AG04450 (cell line): Measurements from ENCODE around the gene PTH1R. TPM values are rescaled to one million over a fixed set of nuclear protein-coding genes. Genes with fewer than 3 reads are reported as not detected.

Source experiments
- CTCF ChIA-PET: fragments of 300-600, 350-600 bp; formaldehyde crosslinking; extraction: SDS; loops from one replicate; lab custom pipeline; 2022; ENCODE audit warnings: antibody characterized with exemption, inconsistent platforms; lab: Charles Lee
- POLR2A ChIA-PET: fragments of 350-600 bp; formaldehyde crosslinking; extraction: SDS; loops from one replicate; lab custom pipeline; 2021; ENCODE audit warnings: antibody characterized with exemption, inconsistent platforms; lab: Yijun Ruan, JAX
- DNase-seq: peaks from one replicate; pipeline ENCODE4 v3.0.0-alpha.2; 2011; ENCODE audit warnings: low read depth, low spot score
- H3K27ac ChIP-seq: one replicate; pipeline ENCODE4 v1.5.1; 2012; ENCODE audit warnings: low read depth, low read length, control low read depth
- H3K27me3 ChIP-seq: one replicate; pipeline ENCODE4 v1.6.0; 2012; ENCODE audit warnings: low read length; ENCODE audit not compliant: control insufficient read depth, insufficient read depth
- H3K4me3 ChIP-seq: 2 replicates; pipeline ENCODE4 v1.5.1; 2011; ENCODE audit warnings: mild to moderate bottlenecking, low read depth, low read length, control low read depth
- H3K9me3 ChIP-seq: 2 replicates; pipeline ENCODE4 v1.5.1; 2012; ENCODE audit warnings: low read length; ENCODE audit not compliant: control insufficient read depth, insufficient read depth
- CTCF ChIP-seq: IDR thresholded peaks from 2 replicates; pipeline ENCODE4 v1.5.1; 2011; ENCODE audit warnings: low read depth, low read length, control low read depth, inconsistent platforms
- polyA plus RNA-seq: library from polyadenylated mRNA; depleted of rRNA; stranded (reverse); fragments of >200 nt; gene quantifications from 2 replicates; pipeline ENCODE4 v1.2.3, GENCODE V29; 2011

PTH1R gene
- polyA plus RNA-seq, 1 experiment, result 0.05 TPM

DNA sequence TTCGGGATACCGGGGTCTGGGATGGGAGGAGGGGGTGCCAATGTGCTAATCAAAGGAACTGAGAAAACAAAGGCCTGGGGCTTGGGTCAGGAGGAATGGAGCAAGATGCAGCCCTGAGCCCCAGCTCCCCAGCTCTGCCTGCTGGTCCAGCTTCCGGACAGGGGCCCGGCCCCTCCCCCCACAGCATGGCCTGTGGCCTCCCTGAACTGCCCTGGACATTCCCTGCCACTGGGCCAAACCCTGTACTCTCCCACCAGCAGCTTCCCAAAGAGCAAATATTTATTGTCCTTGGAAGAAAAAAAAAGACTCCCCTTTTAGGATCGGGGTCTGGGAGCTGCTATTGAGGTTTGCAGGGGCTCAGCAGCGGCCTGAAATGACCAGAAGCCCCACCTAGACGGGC, 8.6 kb upstream of the PTH1R start:
- no peak overlapping the region for H3K4me3 ChIP-seq
- no peak overlapping the region for H3K27ac ChIP-seq
- ChIA-PET POLR2A (no interaction called here), CTCF (interaction anchor here (1.1 to 3.9 kb wide), 3 partner anchors 22 to 455 kb away, joined by 11 to 57 read pairs (median 19); no protein-coding TSS in a partner anchor)
- TF ChIP-seq CTCF, result no peak
- peaks cover 51% of the 10 kb centered on the region for H3K27me3 ChIP-seq
- no peak for DNase-seq
- H3K9me3 ChIP-seq, result no peaks in the 10 kb centered on the region; the same call in 1 of the 2 replicates

DNA sequence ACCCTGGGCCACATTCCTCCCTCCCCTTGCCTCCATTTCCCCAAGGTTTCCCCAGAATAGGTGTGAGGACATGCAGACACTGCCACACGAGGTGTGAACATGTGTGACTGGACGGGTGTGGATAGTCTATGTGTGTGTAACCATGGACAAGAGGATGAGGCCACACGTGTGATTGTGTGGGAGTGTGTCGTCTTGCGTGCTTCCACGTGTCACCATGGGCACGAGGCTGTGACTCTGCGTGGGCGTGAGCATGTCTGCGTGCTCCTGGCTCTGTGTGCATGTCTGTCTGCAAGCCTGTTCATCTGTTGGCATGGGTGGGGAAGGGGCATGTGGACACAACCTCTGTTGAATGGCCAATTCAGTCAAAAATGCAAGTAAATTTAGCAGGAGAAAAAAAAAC, 8.1 kb upstream of the PTH1R start:
- Histone ChIP-seq H3K9me3 (no peaks in the 10 kb centered on the region; the same call in 1 of the 2 replicates), H3K4me3 (no peak overlapping the region), H3K27ac (no peak overlapping the region), H3K27me3 (peaks cover 55% of the 10 kb centered on the region)
- ChIA-PET POLR2A (no interaction called here), CTCF (interaction anchor here (0.6 kb wide), 1 partner anchor 23 kb away, joined by 3 read pairs; no protein-coding TSS in a partner anchor)
- DNase-seq, result no peak
- no peak for TF ChIP-seq CTCF

- Histone ChIP-seq H3K9me3 (no peaks in the 10 kb centered on the region; the same call in 1 of the 2 replicates), H3K27ac (no peak overlapping the region), H3K4me3 (no peak overlapping the region), H3K27me3 (peaks cover 54% of the 10 kb centered on the region)
- DNase-seq, result no peak
- POLR2A ChIA-PET, result no interaction called here
- CTCF ChIA-PET, result interaction anchor here (1.0 to 1.6 kb wide), 3 partner anchors 24 to 453 kb away, joined by 4 to 11 read pairs (median 8); no protein-coding TSS in a partner anchor
- no peak for TF ChIP-seq CTCF
These were observed 6.9 kb upstream of the PTH1R start for GRCh38 chr3:46870651-46871050.

DNA sequence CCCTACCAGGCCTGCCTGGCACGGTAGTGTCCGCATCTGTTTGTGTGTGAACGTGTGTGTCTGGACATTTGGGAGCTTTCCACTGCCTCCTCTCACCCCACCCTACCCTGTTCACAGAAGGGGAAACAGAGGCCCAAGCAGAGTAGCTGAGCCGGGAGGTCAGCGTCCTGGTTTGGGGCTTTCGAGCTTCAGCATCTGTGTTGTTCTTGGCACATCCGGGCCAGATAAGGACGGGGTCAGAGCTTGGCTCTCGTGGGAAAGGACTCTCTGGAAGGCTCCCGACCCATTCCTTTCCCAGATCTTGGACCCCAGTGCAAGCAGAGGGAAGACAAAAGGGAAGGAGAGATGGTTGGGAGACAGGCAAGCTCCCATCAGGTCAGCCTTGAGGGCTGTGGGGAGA, 6.3 kb upstream of the PTH1R start:
- no peak for TF ChIP-seq CTCF
- DNase-seq, result no peak
- POLR2A ChIA-PET, result no interaction called here
- H3K4me3 ChIP-seq, result no peak overlapping the region
- no peaks in the 10 kb centered on the region; the same call in 1 of the 2 replicates for H3K9me3 ChIP-seq
- peaks cover 54% of the 10 kb centered on the region for H3K27me3 ChIP-seq
- no peak overlapping the region for H3K27ac ChIP-seq
- CTCF ChIA-PET, result interaction anchor here (1.0 to 1.6 kb wide), 3 partner anchors 24 to 453 kb away, joined by 4 to 11 read pairs (median 8); no protein-coding TSS in a partner anchor

- Histone ChIP-seq H3K27ac (no peak overlapping the region), H3K27me3 (peaks cover 48% of the 10 kb centered on the region), H3K4me3 (no peak overlapping the region), H3K9me3 (no peaks in the 10 kb centered on the region)
- ChIA-PET POLR2A (no interaction called here), CTCF (no interaction called here)
- DNase-seq, result no peak
- no peak for TF ChIP-seq CTCF
These were observed 4.0 kb upstream of the PTH1R start for GRCh38 chr3:46873521-46873920.
